ENCODE measurements around the gene ING3.

The ING3 gene

GRCh38 chr7:120988591-120989256 is 38.1 kb downstream of the ING3 start, which contains the start of gene CPED1:
CPED1 (plus strand) TSS chr7:120988711; CDS start chr7:120989622, 911 bp downstream.
- no peak for DNase-seq (ENCODE audit: low read depth in 2 of 2)

DNA sequence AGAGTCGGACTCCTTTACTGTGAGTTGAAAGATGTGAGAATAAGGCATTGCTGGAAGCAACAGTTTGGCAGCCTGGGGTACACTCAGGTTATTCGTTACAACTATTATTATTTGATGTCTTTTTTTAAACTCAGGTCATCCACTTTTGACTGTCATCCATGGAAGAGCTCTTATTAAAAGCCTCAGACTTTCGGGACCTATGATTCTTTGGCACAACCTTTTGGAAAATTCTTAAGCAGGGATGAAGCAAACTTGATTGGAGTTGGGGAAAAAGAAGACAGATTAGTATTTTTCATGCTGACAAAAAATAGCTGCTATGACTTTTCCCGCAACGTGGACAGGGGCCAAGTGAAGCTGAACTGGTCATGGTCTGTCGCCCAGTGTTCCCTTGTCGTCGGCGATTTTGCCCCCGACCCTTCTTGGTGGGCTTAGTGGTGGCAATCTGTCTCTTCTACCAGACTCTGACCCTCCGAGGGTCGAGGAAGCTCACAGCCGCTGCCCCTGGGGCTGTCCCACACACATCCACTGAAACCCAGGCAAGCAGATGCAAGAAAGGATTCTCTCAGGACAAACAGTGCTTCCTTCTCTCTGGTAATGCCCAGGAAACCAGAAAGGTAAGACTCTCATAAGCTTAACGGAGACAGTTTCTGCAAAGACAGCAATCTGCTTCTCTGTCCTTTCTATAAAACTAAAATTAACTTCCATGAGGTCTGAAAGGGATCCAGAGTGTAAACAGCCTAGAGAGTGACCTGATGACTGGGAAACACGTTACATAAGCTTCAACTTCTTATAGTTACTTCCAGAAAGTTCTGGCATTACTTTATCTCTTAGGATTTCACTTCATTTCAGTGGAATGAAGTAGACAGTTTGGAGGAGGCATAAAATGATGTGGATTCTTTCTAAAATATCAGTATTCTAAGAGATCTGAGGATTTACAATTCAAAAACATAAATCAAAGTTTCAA is 39.0 kb downstream of the ING3 start:
- DNase-seq (ENCODE audit: low read depth in 2 of 2) = no peak

DNA sequence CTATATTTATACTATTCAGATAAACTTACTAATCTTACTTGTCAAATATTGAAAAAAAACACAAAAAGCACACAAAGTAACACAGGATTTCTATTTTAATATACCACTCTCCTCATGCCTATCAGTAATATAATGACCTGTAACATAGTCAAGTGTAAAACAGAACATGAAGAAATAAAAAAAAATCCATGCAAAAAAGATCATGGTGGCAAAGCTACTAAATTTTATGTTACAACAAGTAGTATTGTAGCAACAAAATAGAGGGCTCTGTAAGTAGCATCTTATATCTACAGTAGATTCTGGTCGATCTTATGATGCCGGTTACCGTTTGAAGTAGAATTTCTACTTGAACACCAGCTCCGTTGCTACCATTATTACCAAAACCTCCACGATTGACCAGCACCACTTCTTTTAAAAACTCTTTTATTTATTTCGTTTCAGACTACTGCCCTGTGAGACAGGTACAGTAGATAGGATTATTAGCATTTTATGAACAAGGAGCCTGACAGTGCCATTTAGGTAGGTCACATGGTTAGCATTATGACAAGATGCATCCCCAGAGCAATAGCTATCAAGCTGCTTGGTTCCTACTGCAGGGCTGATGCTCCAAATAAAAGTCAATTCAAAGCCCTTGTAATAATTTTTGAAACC is 40.0 kb downstream of the ING3 start:
- no peak for DNase-seq (ENCODE audit: low read depth in 2 of 2)

- no peak for DNase-seq (ENCODE audit: low read depth in 2 of 2)
These were observed 40.6 kb downstream of the ING3 start for GRCh38 chr7:120991161-120991560.

DNA sequence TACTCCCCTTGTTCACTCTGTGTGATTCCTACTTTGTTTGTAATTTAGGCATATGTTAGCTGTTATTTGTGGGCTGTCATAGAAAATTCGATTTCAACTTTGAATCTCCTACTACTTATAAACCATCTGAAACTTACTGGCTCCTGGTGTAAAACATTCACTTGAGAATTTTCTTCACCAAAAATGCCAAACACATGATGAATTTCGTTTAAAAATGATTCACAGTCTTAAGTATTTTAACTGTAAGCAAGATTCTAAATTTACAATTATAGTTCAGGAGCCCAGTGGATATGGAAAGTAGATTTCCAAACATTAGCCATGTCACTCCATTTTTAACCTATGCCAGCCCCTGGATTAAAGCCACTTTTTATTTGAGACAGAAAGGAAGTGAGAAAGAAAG is 41.0 kb downstream of the ING3 start:
- DNase-seq (ENCODE audit: low read depth in 2 of 2) = no peak

- DNase-seq (ENCODE audit: low read depth in 2 of 2) = no peak
These were observed 41.8 kb downstream of the ING3 start for GRCh38 chr7:120992272-120992964.

DNA sequence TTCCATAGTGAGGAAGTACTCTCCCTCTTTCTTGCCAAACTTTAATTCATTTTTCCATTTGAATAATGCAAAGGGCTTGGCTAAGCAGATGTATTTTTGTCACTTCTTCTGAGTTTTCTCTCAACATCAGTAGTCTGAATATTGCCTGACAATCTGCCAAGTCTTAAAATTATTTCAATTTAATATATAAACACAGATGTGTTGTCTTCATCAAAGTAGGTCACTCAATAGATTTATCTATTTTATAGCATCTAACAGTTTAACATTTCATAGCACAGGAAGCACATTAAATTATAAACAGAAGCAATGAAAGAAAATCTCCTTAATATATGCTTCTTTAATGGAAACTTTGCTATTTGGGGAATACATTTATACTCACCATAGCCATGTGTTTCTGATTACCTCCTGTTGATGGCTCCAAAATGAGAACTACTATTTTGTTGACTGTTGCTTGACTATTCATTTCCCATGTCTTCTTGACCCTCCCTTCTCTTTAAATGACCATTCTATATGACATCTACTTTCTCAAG is 42.5 kb downstream of the ING3 start:
- DNase-seq (ENCODE audit: low read depth in 2 of 2) = no peak

DNA sequence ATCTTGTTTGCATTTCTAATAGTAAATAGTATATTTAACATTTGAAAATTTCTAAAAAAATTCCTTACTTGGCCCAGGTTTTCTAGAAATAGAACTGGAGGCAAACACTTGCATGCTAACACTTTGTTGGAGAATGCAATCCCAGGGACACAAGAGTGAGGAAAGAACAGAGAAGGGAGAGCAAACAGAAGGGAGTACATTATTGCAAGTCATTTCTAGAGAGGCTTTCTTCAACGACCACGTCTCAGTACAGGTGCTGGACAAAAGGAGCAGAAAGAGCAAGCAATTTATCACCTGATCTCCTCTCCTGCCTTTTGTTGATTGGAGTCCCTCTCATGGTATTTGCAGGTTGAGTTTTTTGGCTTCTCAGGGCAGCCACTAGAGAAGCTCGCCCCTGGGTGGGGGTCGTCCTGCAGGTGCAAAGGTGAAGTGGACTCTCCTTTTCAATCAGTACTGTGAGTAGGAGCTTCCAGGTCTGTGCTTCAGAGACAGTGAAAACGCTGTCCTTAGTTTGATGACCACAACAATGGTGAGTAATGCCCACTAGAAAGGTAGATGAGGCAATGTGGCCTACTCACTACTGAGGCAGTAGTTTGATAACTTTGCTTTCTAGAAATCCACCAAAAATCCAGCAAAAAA is 43.1 kb downstream of the ING3 start:
- no peak for DNase-seq (ENCODE audit: low read depth in 2 of 2)

DNA sequence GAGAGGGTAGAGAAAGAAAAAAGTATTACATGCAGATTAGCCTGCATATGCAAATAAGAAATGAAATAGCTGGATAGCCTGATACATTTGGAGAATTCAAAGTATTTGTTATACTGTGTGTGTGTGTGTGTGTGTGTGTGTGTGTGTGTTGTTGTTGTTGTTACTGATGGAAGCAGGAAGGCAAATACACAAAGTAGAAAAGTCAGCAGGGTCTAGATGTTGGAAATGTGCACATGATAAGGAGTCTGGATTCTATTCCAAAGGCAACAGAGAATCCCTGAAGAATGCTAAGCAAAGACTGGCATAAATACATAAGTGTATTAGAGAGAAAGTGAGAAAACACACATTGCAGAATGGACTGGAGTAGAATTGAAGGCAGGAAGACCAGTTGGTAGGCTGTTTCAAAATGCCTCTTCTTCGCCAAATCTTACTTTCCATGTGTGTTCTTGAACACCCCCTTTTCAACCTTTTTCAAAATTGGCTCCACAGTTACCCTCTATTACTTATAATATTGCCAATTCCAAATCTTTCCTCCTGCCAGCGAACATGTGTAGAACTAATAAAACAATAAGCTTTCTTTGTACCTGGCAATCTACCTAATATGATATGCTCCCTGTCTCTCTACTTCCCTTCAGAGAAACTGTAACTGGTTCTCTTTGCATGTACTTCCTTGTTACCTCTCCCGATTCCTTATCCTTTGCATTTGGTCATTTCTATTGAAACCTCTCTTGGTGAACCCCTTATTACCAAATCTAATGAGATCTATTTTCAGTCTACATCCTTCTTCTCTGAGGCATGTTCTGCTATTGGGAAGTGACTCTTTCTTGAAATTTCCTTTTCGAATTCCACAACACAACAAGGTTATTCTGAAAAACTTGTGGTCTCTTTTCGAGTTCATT is 44.2 kb downstream of the ING3 start:
- no peak for DNase-seq (ENCODE audit: low read depth in 2 of 2)

DNA sequence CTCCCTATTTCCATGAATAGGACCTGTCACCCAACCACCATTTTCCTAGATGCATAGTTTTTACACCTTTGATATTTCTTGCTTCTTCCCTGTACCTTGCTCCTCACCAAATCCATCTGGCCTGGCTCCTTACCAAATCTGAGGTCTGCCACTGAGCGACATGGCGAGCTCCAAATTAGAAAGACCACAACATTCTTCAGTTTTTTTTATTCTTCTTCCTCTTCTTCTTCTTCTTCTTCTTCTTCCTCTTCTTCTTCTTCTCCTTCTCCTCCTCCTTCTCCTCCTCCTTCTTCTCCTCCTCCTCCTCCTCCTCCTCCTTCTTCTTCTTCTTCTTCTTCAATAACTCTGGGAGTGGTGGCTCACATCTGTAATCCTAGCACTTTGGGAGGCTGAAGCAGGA is 45.1 kb downstream of the ING3 start:
- DNase-seq (ENCODE audit: low read depth in 2 of 2) = no peak

DNA sequence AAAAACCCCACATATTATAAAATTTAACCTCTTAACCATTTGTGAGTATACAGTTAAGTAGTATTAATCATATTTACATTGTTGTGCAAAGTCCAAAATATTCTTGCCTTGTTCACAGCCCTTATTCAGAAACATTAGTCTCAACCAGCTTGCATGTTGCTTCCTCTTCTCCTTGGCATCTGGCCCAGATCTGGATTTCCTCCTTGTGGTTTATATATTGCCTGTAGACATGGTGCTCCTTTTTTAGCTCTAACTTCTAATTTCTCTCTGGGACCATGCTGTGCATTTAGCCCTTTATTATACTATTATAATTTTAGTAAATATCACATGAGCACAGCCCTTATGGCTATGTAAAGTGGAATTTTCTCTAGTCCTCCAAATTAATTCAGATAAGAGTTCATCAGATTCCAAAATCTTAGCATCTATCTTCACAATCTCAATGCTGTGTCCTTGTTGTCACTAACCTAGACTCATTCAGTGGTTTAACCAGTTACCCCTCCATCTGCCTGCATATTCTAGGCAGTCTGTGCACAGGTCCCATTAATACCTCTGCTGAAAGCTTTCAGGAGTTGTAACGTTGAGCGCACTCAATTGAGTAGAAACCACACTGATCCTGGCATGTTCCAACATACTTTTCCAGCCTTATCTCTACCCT is 45.9 kb downstream of the ING3 start:
- DNase-seq (ENCODE audit: low read depth in 2 of 2) = no peak

- no peak for DNase-seq (ENCODE audit: low read depth in 2 of 2)
These were observed 46.4 kb downstream of the ING3 start for GRCh38 chr7:120996988-120997345.

DNA sequence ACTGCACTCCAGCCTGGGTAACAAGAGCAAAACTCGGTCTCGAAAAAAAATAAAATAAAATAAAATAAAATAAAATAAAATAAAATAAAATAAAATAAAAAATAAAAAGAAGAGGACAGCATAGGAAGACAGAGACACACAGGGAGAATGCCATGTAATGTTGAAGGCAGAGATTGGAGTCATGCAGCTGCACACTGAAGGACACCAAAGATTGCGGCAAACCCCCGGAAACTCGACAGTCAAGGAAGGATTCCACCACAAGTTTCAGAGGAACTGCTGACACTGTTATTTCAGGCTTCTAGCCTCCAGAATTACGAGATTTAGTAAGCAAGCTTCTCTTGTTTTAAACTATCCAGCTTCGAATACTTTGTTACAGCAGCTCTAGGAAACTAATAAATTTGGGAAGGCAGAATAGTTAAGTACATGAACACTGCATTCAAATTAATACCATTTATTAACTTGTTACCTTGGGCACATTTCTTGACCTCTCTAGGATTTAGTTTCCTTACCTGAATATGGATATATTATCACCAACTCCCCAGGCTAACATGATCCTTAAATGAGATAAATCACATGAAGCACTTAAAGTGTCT is 47.4 kb downstream of the ING3 start:
- DNase-seq (ENCODE audit: low read depth in 2 of 2) = no peak

- no peak for DNase-seq (ENCODE audit: low read depth in 2 of 2)
These were observed 47.9 kb downstream of the ING3 start for GRCh38 chr7:120998520-120998919.

DNA sequence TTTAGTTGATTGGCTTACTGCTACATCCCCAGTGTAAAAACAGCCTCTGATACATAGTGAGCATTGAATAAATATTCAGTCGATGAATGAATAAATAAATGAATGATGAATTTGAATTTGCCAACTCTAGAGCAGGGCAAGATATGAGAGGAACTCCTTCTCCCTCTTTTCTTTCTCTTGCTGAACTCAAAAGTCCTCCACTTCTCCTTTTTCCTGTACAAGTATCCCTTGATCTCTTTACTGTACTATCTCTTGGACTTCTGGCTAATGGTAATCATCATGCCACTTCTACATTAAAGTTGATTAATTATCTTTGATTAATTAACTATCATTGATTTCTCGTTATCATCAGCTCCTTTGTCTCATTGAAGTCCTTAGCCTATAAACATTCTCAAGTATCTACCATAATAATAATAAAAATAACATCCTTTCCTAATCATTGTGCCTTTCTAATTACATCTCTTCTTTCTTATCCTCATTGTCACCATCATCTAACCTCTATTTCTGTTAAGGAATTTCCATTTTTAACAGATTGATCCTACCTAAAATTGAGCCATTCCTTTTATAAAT is 48.5 kb downstream of the ING3 start:
- DNase-seq (ENCODE audit: low read depth in 2 of 2) = no peak

- DNase-seq (ENCODE audit: low read depth in 2 of 2) = no peak
These were observed 49.8 kb downstream of the ING3 start for GRCh38 chr7:121000081-121000983.

DNA sequence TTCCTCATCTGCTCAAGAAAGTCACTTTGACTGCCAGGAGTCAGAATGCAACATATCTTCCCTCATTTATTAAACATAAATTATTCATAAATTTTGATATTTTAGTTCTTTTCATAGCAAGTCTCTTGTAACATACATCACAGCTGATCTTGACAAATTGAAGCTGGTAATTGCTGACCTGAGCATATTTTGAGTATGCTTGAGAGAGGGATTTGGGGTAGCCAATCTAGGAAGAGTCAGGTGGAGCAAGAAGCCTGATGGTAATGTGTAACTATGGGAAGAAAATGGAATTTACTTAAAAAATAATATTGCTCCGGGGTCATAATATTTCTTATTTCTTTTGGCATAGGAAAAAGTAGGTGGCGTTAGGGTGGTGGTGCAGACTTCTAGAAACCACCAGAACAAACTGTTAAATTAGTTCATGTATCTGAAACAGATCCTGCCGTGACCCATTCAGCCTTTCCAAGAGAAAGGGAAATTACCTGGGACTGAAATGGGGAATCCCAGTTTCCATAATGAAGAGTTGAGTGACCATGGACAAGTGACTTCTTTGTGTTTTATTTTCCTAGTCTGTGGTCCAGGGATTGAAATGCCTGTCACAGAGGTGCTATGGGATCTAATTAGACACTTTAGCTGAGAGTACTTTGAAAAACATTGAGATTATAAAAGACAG is 50.8 kb downstream of the ING3 start:
- DNase-seq (ENCODE audit: low read depth in 2 of 2) = no peak

Measured in stimulated activated CD8-positive, alpha-beta memory T cell treated with anti-CD3 and anti-CD28 coated beads, Interleukin-2, amount 100 ng/mL, for 1 hour (primary cell).